Measurements from ENCODE around the gene PSD2.

GRCh38 chr5:139877129-139877597, 81.6 kb downstream of the PSD2 start:
- TF ChIP-seq CTCF (IDR thresholded peaks at IDR 0.05), result no peak
- no peak for TF ChIP-seq POLR2A (IDR thresholded peaks at IDR 0.05; ENCODE audit: low read depth)
- TF ChIP-seq POLR2AphosphoS5 (IDR thresholded peaks at IDR 0.05), result no peak
- no peak for TF ChIP-seq EP300 (IDR thresholded peaks at IDR 0.05)

All from esophagus muscularis mucosa (tissue), 4 donors.